ENCODE data around the gene RIMKLA. TPM values are rescaled to one million over a fixed set of nuclear protein-coding genes. Genes with fewer than 3 reads are reported as not detected.

RIMKLA gene
- total RNA-seq, 1 experiment from 2014 or later: 8.3 TPM

DNA sequence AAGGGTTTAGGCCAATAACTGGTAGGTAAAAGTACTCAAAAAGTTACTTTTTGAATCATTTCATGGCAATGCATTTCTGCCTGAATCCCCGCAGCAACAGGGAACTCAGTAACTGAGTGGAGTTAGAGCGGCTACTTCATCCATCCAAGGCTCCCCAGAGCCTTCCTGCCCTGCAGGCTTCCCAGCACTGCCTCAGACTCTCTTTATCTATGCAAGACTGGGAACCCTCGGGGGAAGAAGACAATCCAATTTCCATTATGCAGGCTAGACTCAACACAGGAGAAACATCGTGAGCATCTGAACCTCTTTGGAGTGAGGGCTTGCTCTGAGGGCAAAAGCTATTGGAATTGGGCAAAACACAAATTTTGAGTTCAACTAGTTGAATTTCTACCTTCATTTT, 52.1 kb downstream of the RIMKLA start:
- no peak overlapping the region for H3K27ac Mint-ChIP-seq
- DNase-seq (ENCODE audit: low spot score) (no peak), ATAC-seq (peak; percentile 36; the same call in 1 of the 2 replicates)
- H3K4me3 Mint-ChIP-seq: no peak overlapping the region
- no peaks in the 10 kb centered on the region for H3K36me3 Mint-ChIP-seq
- POLR2A ChIA-PET: no interaction called here
- peaks cover 4% of the 10 kb centered on the region; the same call in 1 of the 2 replicates for H3K9me3 Mint-ChIP-seq
- TF ChIP-seq ZBTB21 (CRISPR knock-in tag; IDR thresholded peaks at IDR 0.05; ENCODE audit: borderline replicate concordance) (no peak), PREB (CRISPR knock-in tag; IDR thresholded peaks at IDR 0.05; ENCODE audit: borderline replicate concordance) (no peak), NR2C2 (CRISPR knock-in tag; IDR thresholded peaks at IDR 0.05) (no peak), SMAD4 (CRISPR knock-in tag; IDR thresholded peaks at IDR 0.05) (no peak), RORB (CRISPR knock-in tag; IDR thresholded peaks at IDR 0.05) (no peak), MAX (CRISPR knock-in tag; IDR thresholded peaks at IDR 0.05) (no peak), OVOL2 (CRISPR knock-in tag; IDR thresholded peaks at IDR 0.05; ENCODE audit: borderline replicate concordance) (no peak), PRRX2 (CRISPR knock-in tag; IDR thresholded peaks at IDR 0.05) (no peak)
- TF ChIP-seq, protein P1, sequence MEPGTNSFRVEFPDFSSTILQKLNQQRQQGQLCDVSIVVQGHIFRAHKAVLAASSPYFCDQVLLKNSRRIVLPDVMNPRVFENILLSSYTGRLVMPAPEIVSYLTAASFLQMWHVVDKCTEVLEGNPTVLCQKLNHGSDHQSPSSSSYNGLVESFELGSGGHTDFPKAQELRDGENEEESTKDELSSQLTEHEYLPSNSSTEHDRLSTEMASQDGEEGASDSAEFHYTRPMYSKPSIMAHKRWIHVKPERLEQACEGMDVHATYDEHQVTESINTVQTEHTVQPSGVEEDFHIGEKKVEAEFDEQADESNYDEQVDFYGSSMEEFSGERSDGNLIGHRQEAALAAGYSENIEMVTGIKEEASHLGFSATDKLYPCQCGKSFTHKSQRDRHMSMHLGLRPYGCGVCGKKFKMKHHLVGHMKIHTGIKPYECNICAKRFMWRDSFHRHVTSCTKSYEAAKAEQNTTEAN (CRISPR knock-in tag; IDR thresholded peaks at IDR 0.05): no peak
- TF ChIP-seq, protein P2, sequence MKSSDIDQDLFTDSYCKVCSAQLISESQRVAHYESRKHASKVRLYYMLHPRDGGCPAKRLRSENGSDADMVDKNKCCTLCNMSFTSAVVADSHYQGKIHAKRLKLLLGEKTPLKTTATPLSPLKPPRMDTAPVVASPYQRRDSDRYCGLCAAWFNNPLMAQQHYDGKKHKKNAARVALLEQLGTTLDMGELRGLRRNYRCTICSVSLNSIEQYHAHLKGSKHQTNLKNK (CRISPR knock-in tag; IDR thresholded peaks at IDR 0.05): no peak
- TF ChIP-seq, protein P3, sequence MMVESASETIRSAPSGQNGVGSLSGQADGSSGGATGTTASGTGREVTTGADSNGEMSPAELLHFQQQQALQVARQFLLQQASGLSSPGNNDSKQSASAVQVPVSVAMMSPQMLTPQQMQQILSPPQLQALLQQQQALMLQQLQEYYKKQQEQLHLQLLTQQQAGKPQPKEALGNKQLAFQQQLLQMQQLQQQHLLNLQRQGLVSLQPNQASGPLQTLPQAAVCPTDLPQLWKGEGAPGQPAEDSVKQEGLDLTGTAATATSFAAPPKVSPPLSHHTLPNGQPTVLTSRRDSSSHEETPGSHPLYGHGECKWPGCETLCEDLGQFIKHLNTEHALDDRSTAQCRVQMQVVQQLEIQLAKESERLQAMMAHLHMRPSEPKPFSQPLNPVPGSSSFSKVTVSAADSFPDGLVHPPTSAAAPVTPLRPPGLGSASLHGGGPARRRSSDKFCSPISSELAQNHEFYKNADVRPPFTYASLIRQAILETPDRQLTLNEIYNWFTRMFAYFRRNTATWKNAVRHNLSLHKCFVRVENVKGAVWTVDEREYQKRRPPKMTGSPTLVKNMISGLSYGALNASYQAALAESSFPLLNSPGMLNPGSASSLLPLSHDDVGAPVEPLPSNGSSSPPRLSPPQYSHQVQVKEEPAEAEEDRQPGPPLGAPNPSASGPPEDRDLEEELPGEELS (CRISPR knock-in tag; IDR thresholded peaks at IDR 0.05): no peak
- CTCF ChIA-PET: interaction anchor here (0.8 to 1.7 kb wide), 3 partner anchors 14 to 259 kb away, joined by 3 read pairs; no protein-coding TSS in a partner anchor
- peaks cover 11% of the 10 kb centered on the region for H3K4me1 Mint-ChIP-seq
- H3K27me3 Mint-ChIP-seq (ENCODE audit: low read depth): no peaks in the 10 kb centered on the region

DNA sequence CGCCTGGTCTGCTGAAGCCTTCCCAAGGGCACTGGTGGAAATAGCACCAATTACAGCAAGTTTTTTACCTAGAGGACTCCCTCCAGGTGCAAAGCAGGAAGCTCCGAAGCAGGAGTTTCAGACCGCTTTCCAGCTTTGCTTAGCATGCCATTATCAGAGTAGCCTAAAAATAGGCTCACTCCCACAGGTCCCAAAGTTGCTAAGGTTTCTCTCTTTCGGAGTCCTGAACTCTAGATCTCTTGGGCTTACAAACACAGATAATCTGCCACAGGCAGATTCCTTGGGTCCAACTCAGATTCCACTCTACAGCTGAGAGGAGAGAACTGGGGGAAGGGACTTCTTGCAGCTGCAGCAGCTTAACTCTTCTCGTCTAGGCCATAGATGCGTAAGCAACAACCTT, 52.8 kb downstream of the RIMKLA start:
- peaks cover 11% of the 10 kb centered on the region for H3K4me1 Mint-ChIP-seq
- H3K9me3 Mint-ChIP-seq: peaks cover 4% of the 10 kb centered on the region; the same call in 1 of the 2 replicates
- H3K4me3 Mint-ChIP-seq: no peak overlapping the region
- CTCF ChIA-PET: interaction anchor here (1.0 to 1.7 kb wide), 2 partner anchors 15 to 260 kb away, joined by 3 read pairs; no protein-coding TSS in a partner anchor
- no peaks in the 10 kb centered on the region for H3K36me3 Mint-ChIP-seq
- DNase-seq (ENCODE audit: low spot score): no peak
- POLR2A ChIA-PET: no interaction called here
- H3K27ac Mint-ChIP-seq: no peak overlapping the region
- ATAC-seq: no peak
- no peaks in the 10 kb centered on the region for H3K27me3 Mint-ChIP-seq (ENCODE audit: low read depth)
- TF ChIP-seq TCF7 (CRISPR knock-in tag; IDR thresholded peaks at IDR 0.05; ENCODE audit: low read depth): no peak
- no peak for TF ChIP-seq ZNF423 (CRISPR knock-in tag; IDR thresholded peaks at IDR 0.05)
- TF ChIP-seq ZNF317 (CRISPR knock-in tag; IDR thresholded peaks at IDR 0.05; ENCODE audit: borderline replicate concordance, low read depth): no peak
- TF ChIP-seq SMAD4 (CRISPR knock-in tag; IDR thresholded peaks at IDR 0.05): no peak
- TF ChIP-seq CREM (CRISPR knock-in tag; IDR thresholded peaks at IDR 0.05): no peak
- TF ChIP-seq ELF4 (CRISPR knock-in tag; IDR thresholded peaks at IDR 0.05; ENCODE audit: low read depth): no peak
- TF ChIP-seq, protein P1 (CRISPR knock-in tag; IDR thresholded peaks at IDR 0.05): no peak
- TF ChIP-seq GTF2I (CRISPR knock-in tag; conservative IDR thresholded peaks at IDR 0.05): no peak
- TF ChIP-seq, protein P4, sequence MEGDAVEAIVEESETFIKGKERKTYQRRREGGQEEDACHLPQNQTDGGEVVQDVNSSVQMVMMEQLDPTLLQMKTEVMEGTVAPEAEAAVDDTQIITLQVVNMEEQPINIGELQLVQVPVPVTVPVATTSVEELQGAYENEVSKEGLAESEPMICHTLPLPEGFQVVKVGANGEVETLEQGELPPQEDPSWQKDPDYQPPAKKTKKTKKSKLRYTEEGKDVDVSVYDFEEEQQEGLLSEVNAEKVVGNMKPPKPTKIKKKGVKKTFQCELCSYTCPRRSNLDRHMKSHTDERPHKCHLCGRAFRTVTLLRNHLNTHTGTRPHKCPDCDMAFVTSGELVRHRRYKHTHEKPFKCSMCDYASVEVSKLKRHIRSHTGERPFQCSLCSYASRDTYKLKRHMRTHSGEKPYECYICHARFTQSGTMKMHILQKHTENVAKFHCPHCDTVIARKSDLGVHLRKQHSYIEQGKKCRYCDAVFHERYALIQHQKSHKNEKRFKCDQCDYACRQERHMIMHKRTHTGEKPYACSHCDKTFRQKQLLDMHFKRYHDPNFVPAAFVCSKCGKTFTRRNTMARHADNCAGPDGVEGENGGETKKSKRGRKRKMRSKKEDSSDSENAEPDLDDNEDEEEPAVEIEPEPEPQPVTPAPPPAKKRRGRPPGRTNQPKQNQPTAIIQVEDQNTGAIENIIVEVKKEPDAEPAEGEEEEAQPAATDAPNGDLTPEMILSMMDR (IDR thresholded peaks at IDR 0.05): no peak
- no peak for TF ChIP-seq SP1 (CRISPR knock-in tag; conservative IDR thresholded peaks at IDR 0.05)
- no peak for TF ChIP-seq USF1 (CRISPR knock-in tag; IDR thresholded peaks at IDR 0.05)
- no peak for TF ChIP-seq RELA (CRISPR knock-in tag; IDR thresholded peaks at IDR 0.05; ENCODE audit: borderline replicate concordance)
- TF ChIP-seq ZNF425 (CRISPR knock-in tag; conservative IDR thresholded peaks at IDR 0.05): no peak
- TF ChIP-seq MYBL2 (CRISPR knock-in tag; IDR thresholded peaks at IDR 0.05): no peak

Measured in WTC11 (cell line).